Activated naive CD4-positive, alpha-beta T cell treated with Interleukin-2 at 50 U/mL for 16 hours (primary cell): ENCODE measurements around the gene NECTIN1.

Source experiments
- DNase-seq: peaks from one replicate; pipeline ENCODE4 v3.0.0-alpha.2; 2020

The NECTIN1 gene

GRCh38 chr11:119635776-119636175 lies 93.2 kb downstream of the NECTIN1 start:
- DNase-seq: no peak

- no peak for DNase-seq
Observed at GRCh38 chr11:119635041-119635740, 93.8 kb downstream of the NECTIN1 start.

DNA sequence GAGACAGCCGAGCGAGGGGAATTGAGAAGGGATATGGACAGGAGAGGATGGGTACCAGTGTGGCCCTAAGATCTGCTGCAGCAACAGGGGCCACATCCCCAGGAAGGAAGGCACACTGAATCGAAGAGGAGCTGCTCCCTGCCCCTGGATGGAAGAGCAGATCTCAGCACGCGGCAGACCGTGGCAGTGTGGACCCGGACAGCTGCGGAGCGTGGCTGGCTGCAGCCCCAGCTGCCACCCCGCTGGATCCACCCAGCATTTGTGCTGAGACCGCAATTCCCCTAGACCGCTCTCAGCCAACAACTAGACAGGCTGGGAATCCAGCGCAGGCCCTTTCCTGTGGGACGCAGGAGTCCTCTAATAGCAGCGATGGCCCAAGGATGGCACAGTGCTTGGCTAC lies 94.7 kb downstream of the NECTIN1 start:
- DNase-seq: no peak

DNA sequence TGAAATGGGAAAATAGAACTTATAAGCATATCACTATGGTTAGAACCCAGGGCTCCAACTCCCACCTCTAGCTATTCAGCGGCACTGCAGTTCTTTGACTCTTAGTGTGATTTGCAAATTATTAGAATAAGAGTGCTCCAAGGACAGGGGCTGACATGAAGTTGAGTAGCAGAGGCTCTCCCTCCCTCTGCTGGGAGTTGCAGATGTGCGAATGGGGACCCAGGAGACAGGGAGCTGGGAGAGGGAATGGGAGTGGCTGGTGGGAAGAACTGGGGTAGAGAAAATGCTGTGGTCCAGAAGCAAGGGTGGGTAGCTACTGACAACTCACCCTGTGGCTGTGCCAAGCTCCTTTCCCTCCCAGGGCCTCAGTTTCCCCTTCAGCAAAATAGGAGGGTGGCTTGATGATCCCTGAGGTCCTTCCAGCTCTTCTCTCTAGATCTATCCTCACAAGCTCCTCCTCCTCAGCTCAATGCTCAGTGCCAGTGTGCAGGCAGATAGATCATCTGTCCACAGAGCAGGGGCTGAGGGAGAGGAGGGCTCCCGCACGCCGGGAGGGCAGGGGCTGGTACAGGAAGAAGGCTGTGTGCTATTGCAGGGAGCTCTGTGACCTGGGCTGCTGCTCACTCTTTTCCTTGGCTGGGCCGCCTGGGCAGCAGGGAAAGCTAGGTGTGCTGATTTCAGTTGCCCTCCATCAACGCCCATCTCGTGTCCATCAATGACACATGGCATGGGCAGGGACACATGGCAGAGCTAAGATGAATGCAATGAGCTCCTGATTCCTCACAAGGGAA lies 99.0 kb downstream of the NECTIN1 start:
- DNase-seq: no peak

DNA sequence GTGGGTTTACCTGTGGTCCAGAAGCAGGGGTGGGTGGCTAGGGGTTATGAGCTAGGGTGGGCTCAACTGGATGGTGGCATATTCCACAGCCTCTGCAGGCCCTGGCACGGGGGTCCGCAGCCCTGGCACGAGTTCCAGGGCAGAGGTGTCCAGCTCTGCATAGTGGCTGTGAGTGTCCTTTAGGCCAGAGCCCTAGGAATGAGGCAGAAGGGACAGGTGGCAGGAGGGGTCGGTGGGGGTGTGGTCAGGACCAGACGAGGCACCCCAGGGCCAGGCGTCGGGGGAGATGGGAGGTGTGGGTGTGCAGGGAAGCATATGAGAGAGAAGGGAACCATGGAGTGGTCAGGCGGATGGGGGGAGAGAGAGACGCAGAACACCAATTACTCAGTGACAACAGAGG lies 99.9 kb downstream of the NECTIN1 start:
- DNase-seq: no peak

DNA sequence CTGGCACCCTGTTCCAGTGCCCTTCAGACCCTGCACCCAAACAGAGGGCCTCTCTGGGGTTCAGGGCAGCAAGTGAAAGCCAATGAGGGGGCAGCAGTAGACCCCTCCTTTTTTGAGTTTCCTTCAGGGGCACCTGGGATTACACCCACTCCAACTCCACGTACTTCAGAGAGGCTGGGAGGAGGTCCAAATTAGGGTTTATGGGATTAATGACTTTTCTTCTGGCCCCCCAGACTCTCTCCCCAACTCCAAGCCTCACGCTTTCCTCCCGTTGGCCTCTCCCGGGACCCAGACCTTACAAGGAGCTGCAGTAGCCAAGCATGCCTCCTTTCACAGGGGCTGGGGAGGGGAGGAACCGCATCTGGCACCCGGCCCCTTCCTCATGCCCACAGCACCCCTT lies 101.7 kb downstream of the NECTIN1 start:
- DNase-seq: no peak

- DNase-seq: no peak
Observed at GRCh38 chr11:119626871-119627270, 102.1 kb downstream of the NECTIN1 start.

DNA sequence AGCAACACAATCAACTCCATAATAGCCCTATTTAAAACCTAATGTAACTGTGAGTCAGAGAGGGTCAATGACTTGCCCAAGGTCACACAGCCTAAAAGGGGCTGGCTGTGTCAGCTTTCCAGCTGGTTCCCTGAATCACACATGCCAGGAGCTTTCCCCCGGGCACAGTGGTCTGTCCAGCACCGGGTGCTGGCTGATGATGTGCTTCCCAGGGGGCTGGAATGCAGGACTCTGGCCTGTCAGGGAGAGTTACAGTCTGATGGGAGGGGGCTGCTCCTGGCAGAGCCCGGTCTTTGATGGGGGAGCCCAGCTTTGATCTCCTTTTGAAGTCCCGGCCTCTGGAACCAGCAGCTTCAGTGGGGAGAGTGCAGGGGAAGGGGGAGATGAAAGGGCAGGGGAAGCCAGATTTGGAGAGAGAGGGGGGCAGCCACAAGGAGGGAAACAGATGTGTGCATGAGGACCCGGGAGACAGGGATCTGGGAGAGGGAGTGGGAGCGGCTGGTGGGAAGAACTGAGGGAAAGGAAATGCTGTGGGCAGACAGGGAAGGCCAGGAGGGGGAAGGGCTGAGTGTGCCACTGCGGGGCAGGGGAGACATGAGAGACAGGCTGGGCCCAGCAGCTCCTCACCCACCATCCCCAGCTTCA lies 102.7 kb downstream of the NECTIN1 start:
- DNase-seq: no peak

DNA sequence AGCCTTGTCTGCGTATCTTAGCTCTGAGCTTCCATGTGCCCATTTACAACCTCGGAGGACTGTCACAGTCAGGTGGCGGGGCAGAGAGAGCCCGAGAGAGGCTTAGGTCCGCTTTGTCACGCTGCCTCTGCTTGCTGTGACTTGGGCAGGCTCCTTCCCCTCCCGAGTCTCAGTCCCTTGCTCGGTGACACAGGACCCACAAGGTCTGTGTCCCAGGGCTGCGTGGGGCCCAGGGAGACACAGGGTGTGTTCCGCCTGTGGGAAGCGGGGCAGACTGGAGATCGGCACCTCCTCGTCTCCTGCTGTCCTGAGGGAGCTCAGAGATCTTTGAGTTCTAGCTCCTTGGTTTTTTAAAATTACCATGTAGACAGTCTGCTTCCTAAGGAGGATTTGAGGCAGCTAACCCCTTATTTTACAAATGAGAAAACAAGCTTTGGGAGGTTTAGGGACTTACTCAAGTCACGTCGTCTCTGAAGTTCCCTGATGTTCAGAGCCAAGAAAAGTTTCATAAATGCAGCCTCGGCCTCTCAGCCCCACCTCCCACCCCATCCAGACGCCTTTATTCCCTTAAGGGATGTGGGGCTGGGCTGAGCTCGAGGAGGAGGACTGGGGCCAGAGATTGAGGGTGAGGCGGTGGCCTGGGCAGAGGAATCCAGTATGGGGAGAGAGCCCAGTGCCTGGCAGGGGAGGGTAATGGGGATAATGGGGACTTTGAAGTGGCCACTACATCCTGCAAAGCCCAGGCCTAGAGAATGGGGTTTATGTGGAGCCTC lies 103.6 kb downstream of the NECTIN1 start:
- no peak for DNase-seq

- DNase-seq: no peak
Observed at GRCh38 chr11:119624629-119625028, 104.4 kb downstream of the NECTIN1 start.

DNA sequence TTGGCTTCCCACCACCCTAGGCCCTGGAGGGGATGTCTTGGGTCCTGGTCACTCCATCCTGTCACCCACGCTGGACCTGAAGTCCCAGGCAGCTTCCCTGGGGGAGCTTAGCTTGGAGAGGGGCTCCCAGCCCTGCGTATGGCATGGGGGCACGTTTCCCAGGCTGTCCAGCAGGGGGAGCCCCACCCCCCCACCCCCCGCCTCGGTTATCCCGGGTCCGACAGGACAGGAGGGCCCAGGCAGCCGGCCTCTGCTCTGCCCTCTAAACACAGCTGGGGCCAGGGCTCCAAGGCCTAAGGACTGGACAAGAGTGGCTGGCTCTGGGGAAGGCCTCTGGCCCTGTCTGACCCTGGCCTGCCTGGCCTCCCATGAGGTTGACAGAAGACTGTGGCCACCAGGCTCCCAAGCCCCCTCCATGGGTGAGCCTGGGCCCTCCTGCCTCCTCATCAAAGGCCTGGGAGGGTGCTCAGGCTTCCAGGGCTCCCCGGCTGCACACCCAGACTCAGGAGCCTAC lies 104.8 kb downstream of the NECTIN1 start:
- no peak for DNase-seq

DNA sequence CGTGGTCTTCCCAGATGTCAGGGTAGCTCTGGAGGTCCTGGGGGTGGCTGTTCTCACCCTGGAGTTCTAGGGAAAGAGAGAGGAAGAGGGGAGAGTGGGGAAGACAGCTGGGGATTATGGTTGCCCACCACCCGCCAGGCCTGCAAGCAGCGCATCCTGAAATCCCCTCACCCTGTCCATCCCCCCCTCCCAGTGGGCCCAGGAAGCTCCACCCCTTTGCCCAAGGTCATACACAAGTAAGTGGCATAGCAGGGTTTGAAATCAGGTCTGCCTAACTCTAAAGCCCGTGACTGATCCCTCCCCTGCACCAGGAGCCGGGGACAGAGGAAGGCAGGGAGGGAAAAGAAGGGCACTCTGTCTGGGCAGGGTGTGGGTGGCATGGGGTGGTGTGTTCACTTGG lies 105.3 kb downstream of the NECTIN1 start:
- DNase-seq: no peak

GRCh38 chr11:119622454-119623143 lies 106.4 kb downstream of the NECTIN1 start:
- DNase-seq: no peak

GRCh38 chr11:119619665-119620064 lies 109.3 kb downstream of the NECTIN1 start:
- no peak for DNase-seq

DNA sequence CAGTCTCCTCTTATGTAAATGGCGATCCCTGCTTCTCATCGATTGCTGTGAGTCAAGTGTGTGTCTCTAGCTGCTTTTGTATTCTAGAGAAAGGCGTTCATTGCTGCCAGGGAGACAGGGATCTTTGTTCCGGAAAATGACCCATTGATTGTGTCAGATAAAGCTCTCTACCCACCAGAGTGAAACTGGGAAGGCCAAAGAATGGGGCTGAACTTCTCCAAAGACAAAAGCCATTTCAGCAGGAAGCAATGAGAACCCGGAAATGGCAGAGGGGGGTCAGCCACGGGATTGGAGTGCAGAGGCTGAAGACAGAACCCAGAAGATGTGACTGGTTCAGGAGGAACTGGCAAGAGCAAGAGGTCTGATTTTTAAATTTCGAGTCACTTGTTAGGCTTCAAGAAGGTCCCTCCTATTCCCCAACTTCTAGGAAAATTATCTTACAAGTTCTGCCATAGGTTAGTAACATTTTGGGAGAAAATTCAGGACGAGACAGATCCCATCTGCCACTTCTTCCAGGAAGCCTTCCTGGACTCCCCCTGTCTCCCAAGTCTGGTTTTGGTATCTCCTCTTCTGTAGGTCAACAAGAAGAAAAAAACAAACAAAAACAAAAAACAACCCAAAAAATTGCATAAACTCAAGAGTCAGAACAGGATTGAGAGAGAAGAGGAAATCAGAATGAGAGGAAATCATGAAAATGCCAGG lies 110.6 kb downstream of the NECTIN1 start:
- DNase-seq: no peak

- DNase-seq: no peak
Observed at GRCh38 chr11:119617340-119617713, 111.7 kb downstream of the NECTIN1 start.

GRCh38 chr11:119616586-119617339 lies 112.2 kb downstream of the NECTIN1 start:
- no peak for DNase-seq

GRCh38 chr11:119615882-119616196 lies 113.2 kb downstream of the NECTIN1 start:
- DNase-seq: no peak

GRCh38 chr11:119615003-119615881 lies 113.8 kb downstream of the NECTIN1 start:
- no peak for DNase-seq
